IMR-90 (cell line): ENCODE results near the gene CARMIL1. TPM values are rescaled to one million over a fixed set of nuclear protein-coding genes. Genes with fewer than 3 reads are reported as not detected.
"Not testable (repeated sequence)": the region's sequence is repeated elsewhere in the genome, so short reads cannot be mapped to it uniquely, and the experiment has no call there.

Experiments
- ATAC-seq: fragments of 200-7000 bp; cut with Tn5 transposase; 2 replicates; pipeline ENCODE4 v1.9.1; 2020; ENCODE audit warnings: low read depth, mild to moderate bottlenecking, moderate library complexity
- BruUV-seq: library from RNA; stranded (reverse); fragments of 400-500 nt; replicated peaks from 2 replicates; lab custom pipeline; 2021; lab: Mats Ljungman, UMichigan
- CTCF ChIA-PET: fragments of 300-600 bp; formaldehyde crosslinking; extraction: SDS; loops from one replicate; lab custom pipeline; 2021; ENCODE audit warnings: antibody characterized with exemption; lab: Yijun Ruan, JAX
- POLR2A ChIA-PET: fragments of 300-600 bp; sonication (Branson Sonifier 250); formaldehyde crosslinking; loops from one replicate; lab custom pipeline; 2022; ENCODE audit warnings: antibody characterized with exemption; ENCODE audit not compliant: unreplicated experiment; lab: Charles Lee
- DNase-seq: peaks from one replicate; pipeline ENCODE4 v3.0.0; 2013
- H2AFZ ChIP-seq: replicated peaks from 2 replicates; pipeline ENCODE3; 2013; ENCODE audit warnings: low read length, mild to moderate bottlenecking; ENCODE audit not compliant: poor library complexity
- H2AK5ac ChIP-seq: 2 replicates; pipeline ENCODE4 v1.6.1; 2013; ENCODE audit warnings: low read depth, low read length, inconsistent platforms
- H2AK9ac ChIP-seq: replicated peaks from 2 replicates; pipeline ENCODE3; 2013; ENCODE audit warnings: mild to moderate bottlenecking, low read depth, low read length, moderate library complexity; ENCODE audit not compliant: poor library complexity
- H2BK120ac ChIP-seq: 2 replicates; pipeline ENCODE4 v1.6.1; 2013; ENCODE audit warnings: low read depth, low read length, inconsistent platforms
- H2BK15ac ChIP-seq: 3 replicates; pipeline ENCODE4 v1.6.1; 2013; ENCODE audit warnings: low read depth, low read length, inconsistent platforms
- H2BK20ac ChIP-seq: 2 replicates; pipeline ENCODE4 v1.6.1; 2013; ENCODE audit warnings: low read depth, mild to moderate bottlenecking, inconsistent platforms, low read length, moderate library complexity
- H2BK5ac ChIP-seq: 2 replicates; pipeline ENCODE4 v1.6.1; 2013; ENCODE audit warnings: mild to moderate bottlenecking, low read depth, low read length, inconsistent platforms; ENCODE audit not compliant: poor library complexity, severe bottlenecking
- H3K14ac ChIP-seq: replicated peaks from 2 replicates; pipeline ENCODE4 v1.6.1; 2013; ENCODE audit warnings: low read depth, low read length, inconsistent platforms
- H3K18ac ChIP-seq: 2 replicates; pipeline ENCODE4 v1.6.1; 2013; ENCODE audit warnings: low read depth, low read length, control low read depth
- H3K23ac ChIP-seq: 2 replicates; pipeline ENCODE4 v1.6.1; 2013; ENCODE audit warnings: low read depth, low read length, inconsistent platforms
- H3K27ac ChIP-seq: 2 replicates; pipeline ENCODE4 v1.5.1; 2013; ENCODE audit warnings: mild to moderate bottlenecking, control low read depth, low read length; ENCODE audit not compliant: insufficient read depth
- H3K27me3 ChIP-seq: 2 replicates; pipeline ENCODE4 v1.6.1; 2013; ENCODE audit warnings: low read length; ENCODE audit not compliant: control insufficient read depth, insufficient read depth
- H3K36me3 ChIP-seq: 2 replicates; pipeline ENCODE4 v1.6.1; 2013; ENCODE audit warnings: low read length, mixed read lengths; ENCODE audit not compliant: control insufficient read depth, insufficient read depth
- H3K4ac ChIP-seq: 2 replicates; pipeline ENCODE4 v1.6.1; 2013; ENCODE audit warnings: low read depth, low read length, inconsistent platforms
- H3K4me1 ChIP-seq: 2 replicates; pipeline ENCODE4 v1.6.1; 2013; ENCODE audit warnings: low read length, mixed read lengths; ENCODE audit not compliant: control insufficient read depth, insufficient read depth
- H3K4me2 ChIP-seq: 2 replicates; pipeline ENCODE4 v1.6.1; 2013; ENCODE audit warnings: low read depth, mild to moderate bottlenecking, control low read depth, low read length, moderate library complexity
- H3K4me3 ChIP-seq: 2 replicates; pipeline ENCODE4 v1.5.1; 2013; ENCODE audit warnings: low read depth, mild to moderate bottlenecking, control low read depth, low read length, moderate library complexity; ENCODE audit not compliant: insufficient read depth
- H3K56ac ChIP-seq: 2 replicates; pipeline ENCODE4 v1.6.1; 2013; ENCODE audit warnings: low read length, inconsistent platforms; ENCODE audit not compliant: insufficient read depth; ENCODE audit errors: extremely low read depth
- H3K79me1 ChIP-seq, 2 experiments: 2 replicates each; pipeline ENCODE4 v1.6.1; 2013; ENCODE audit warnings: low read length in 2 of 2, inconsistent platforms in 1 of 2, low read depth in 1 of 2
- H3K9ac ChIP-seq: 2 replicates; pipeline ENCODE4 v1.6.1; 2013; ENCODE audit warnings: low read depth, low read length, control low read depth
- H3K9me1 ChIP-seq: 2 replicates; pipeline ENCODE4 v1.6.1; 2013; ENCODE audit warnings: low read length, inconsistent platforms; ENCODE audit not compliant: insufficient read depth
- H3K9me3 ChIP-seq: 2 replicates; pipeline ENCODE4 v1.6.1; 2013; ENCODE audit warnings: low read length; ENCODE audit not compliant: control insufficient read depth, insufficient read depth
- H4K20me1 ChIP-seq: 2 replicates; pipeline ENCODE4 v1.6.1; 2013; ENCODE audit warnings: low read length, inconsistent platforms; ENCODE audit not compliant: insufficient read depth
- H4K5ac ChIP-seq: 2 replicates; pipeline ENCODE4 v1.6.1; 2013; ENCODE audit warnings: mild to moderate bottlenecking, low read depth, low read length, control low read depth
- H4K8ac ChIP-seq, 2 experiments: 2 replicates each; pipeline ENCODE4 v1.6.1; 2013; ENCODE audit warnings: low read depth in 2 of 2, low read length in 2 of 2, control low read depth in 1 of 2, inconsistent platforms in 1 of 2
- H4K91ac ChIP-seq: 2 replicates; pipeline ENCODE4 v1.6.1; 2013; ENCODE audit warnings: low read depth, low read length, inconsistent platforms; ENCODE audit not compliant: insufficient read depth
- WGBS, 2 experiments: methylation state at CpG; one replicate each; pipeline versions ENCODE4 v1.1.5 to v1.1.7; 2013; ENCODE audit warnings: missing lambda C conversion rate in 2 of 2; ENCODE audit not compliant: insufficient read length in 1 of 2; ENCODE audit errors: extremely low coverage in 2 of 2; 5-methylcytosine and 5-hydroxymethylcytosine counted together
- dilution Hi-C: fragments of 300-500 bp; cut with HindIII; formaldehyde crosslinking; loops from one replicate; pipeline ENCODE4 v1.14.3; 2018; ENCODE audit warnings: low sequenced_read_pairs; ENCODE audit not compliant: unreplicated experiment
- in situ Hi-C: fragments of 300-500 bp; cut with MboI; formaldehyde crosslinking; loops from 3 replicates; pipeline ENCODE4 v1.14.3; 2019; ENCODE audit warnings: low sequenced_read_pairs, inconsistent platforms, mixed read lengths
- intact Hi-C: fragments of 100-400 bp; cut with micrococcal nuclease; formaldehyde crosslinking; loops from 2 replicates; pipeline ENCODE4 v1.10.0; 2022
- polyA plus RNA-seq, 3 experiments: library from polyadenylated mRNA; depleted of rRNA; stranded (reverse); fragments of >200 nt; gene quantifications; 2 replicates each; pipeline ENCODE4 v1.2.3, GENCODE V29; 2012; ENCODE audit warnings: low replicate concordance in 1 of 3
- total RNA-seq: library from RNA; depleted of rRNA; stranded (reverse); fragments of >200 nt; gene quantifications from 2 replicates; pipeline ENCODE4 v1.2.3, GENCODE V29; 2012

Gene CARMIL1
- total and polyA plus RNA-seq, 2 of the 4 experiments (the other 2 are of a cell fraction) = 1.3 to 2.9 TPM

DNA sequence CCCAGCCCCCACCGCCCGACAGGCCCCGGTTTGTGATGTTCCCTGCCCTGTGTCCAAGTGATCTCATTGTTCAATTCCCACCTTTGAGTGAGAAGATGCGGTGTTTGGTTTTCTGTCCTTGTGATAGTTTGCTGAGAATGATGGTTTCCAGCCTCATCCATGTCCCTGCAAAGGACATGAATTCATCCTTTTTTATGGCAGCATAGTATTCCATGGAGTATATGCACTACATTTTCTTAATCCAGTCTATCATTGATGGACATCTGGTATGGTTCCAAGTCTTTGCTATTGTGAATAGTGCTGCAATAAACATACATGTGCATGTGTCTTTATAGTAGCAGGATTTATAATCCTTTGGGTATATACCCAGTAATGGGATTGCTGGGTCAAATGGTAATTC, 165.3 kb downstream of the CARMIL1 start:
- ATAC-seq, intact Hi-C loops, POLR2A ChIA-PET, DNase-seq, H4K91ac ChIP-seq, H4K5ac ChIP-seq, CTCF ChIA-PET, H3K4ac ChIP-seq, dilution Hi-C loops, H3K79me1 ChIP-seq, H3K9me1 ChIP-seq, H3K18ac ChIP-seq, H4K8ac ChIP-seq, H3K36me3 ChIP-seq, H3K4me2 ChIP-seq, H3K27me3 ChIP-seq, H2BK5ac ChIP-seq, BruUV-seq, H3K9me3 ChIP-seq, H4K20me1 ChIP-seq, H2AK5ac ChIP-seq, in situ Hi-C loops, H3K27ac ChIP-seq, H3K4me3 ChIP-seq, H2AK9ac ChIP-seq, H3K9ac ChIP-seq, H2BK120ac ChIP-seq, H2BK15ac ChIP-seq, H2AFZ ChIP-seq, H3K14ac ChIP-seq, H3K4me1 ChIP-seq, H3K23ac ChIP-seq, H3K56ac ChIP-seq, H2BK20ac ChIP-seq: not testable (repeated sequence)
- WGBS, 2 experiments = no CpG with 5 or more reads among the region's 4 CpGs
